ENCODE measurements around the gene HOXC10.

Gene HOXC10

DNA sequence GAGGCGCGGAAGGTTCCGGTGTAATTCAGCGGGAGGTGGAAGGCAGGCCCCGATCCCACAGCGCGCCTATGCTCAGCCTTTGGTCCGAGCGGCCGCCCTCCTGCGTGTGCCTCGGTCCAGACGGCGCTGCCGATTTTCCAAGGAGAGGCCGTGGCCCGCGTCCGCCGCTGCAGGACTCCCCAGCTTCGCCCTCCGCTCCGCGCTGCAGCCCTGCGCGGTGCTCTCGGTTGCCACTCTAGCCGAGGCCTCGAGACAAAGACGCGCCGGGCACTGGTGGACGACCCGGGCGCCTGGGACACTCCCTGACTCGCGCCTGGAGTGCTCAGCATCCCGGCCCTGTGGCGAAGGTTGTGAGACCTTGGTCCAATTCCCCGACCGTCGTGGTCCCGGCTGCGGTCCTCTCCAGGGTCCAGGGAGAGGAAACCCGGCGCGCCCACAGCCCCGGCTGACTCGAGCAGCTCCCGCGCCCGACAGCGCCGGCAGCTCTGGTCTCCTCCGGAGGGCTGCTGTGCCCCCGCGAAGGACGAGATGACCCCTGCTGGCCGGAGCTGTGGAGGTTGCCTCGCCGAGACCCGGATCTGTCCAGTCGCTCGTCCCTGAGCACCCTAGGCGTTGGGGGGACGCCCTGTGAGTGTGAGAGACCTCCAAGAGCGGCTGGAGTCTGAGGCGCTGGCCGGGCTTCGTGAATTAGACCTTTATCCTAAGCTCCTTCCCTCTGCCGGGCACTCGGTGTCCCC, 23.8 kb upstream of the HOXC10 start:
- H3K27me3 ChIP-seq (ENCODE audit: insufficient read depth, low read length): peaks cover 100% of the 10 kb centered on the region
- no peak overlapping the region for H3K4me3 ChIP-seq (ENCODE audit: low read length)
- H3K4me1 ChIP-seq (ENCODE audit: insufficient read depth, low read length): no peaks in the 10 kb centered on the region
- H3K27ac ChIP-seq (ENCODE audit: low read length): no peak overlapping the region
- H3K36me3 ChIP-seq (ENCODE audit: insufficient read depth, low read depth, low read length): no peaks in the 10 kb centered on the region
- peaks cover 8% of the 10 kb centered on the region; the same call in 1 of the 2 replicates for H3K9me3 ChIP-seq (ENCODE audit: insufficient read depth, low read depth, low read length)
- H3K9ac ChIP-seq (ENCODE audit: low read depth, low read length): no peak overlapping the region

GRCh38 chr12:53963005-53963404, 21.9 kb upstream of the HOXC10 start:
- Histone ChIP-seq H3K27ac (ENCODE audit: low read length) (no peak overlapping the region), H3K27me3 (ENCODE audit: insufficient read depth, low read length) (peaks cover 100% of the 10 kb centered on the region), H3K9me3 (ENCODE audit: insufficient read depth, low read depth, low read length) (peaks cover 6% of the 10 kb centered on the region; the same call in 1 of the 2 replicates), H3K4me1 (ENCODE audit: insufficient read depth, low read length) (no peaks in the 10 kb centered on the region), H3K36me3 (ENCODE audit: insufficient read depth, low read depth, low read length) (no peaks in the 10 kb centered on the region), H3K4me3 (ENCODE audit: low read length) (no peak overlapping the region), H3K9ac (ENCODE audit: low read depth, low read length) (no peak overlapping the region)

DNA sequence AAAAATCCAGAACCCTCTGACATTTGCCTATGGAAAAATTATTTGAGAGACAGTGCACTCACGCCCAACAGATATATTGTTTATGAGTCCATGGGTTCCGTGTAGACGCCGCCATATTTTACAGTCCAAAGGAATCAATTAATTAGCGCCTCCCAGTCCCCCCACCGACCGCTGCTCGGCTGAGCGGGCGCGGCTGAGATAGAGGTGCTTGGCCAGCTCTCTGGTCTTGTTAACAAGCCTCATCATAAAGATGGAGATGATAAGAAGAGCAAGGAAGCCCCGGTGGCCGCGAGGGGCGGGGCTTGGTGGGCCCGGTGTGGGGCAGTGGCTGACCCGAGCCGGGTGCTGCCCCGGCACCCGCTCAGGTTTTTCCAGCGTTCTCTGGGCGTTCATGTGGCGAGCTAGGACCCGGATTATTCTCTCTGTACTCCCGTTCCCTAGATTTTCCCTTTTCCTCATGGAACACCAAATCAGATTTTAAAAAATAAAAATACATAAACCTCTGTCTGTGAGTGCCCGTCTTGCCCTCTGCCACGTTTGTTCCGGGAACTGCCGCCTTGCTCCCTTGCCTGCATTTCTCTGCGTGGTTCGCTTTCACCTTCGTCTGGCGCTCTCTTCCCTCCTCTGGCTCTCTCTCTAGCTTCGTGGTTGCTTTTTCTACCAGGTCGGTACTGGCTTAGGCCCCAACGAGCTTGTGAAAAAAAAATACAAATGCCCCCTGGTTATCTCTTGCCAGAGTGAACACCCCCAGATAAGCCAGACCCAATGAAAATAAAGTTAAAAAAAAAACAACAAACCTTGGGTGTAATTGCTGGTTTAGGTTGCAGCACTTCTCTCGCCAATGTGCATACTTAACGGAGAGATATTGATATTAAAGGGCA, 21.3 kb upstream of the HOXC10 start:
- H3K27ac ChIP-seq (ENCODE audit: low read length): no peak overlapping the region
- H3K36me3 ChIP-seq (ENCODE audit: insufficient read depth, low read depth, low read length): no peaks in the 10 kb centered on the region
- H3K9me3 ChIP-seq (ENCODE audit: insufficient read depth, low read depth, low read length): peaks cover 6% of the 10 kb centered on the region; the same call in 1 of the 2 replicates
- H3K27me3 ChIP-seq (ENCODE audit: insufficient read depth, low read length): peaks cover 100% of the 10 kb centered on the region
- no peak overlapping the region for H3K4me3 ChIP-seq (ENCODE audit: low read length)
- H3K4me1 ChIP-seq (ENCODE audit: insufficient read depth, low read length): no peaks in the 10 kb centered on the region
- no peak overlapping the region for H3K9ac ChIP-seq (ENCODE audit: low read depth, low read length)

GRCh38 chr12:53964315-53964713, 20.6 kb upstream of the HOXC10 start:
- H3K27me3 ChIP-seq (ENCODE audit: insufficient read depth, low read length): peaks cover 100% of the 10 kb centered on the region

GRCh38 chr12:53965281-53966084, 19.5 kb upstream of the HOXC10 start:
- H3K27me3 ChIP-seq (ENCODE audit: insufficient read depth, low read length): peaks cover 100% of the 10 kb centered on the region
- peaks cover 6% of the 10 kb centered on the region; the same call in 1 of the 2 replicates for H3K9me3 ChIP-seq (ENCODE audit: insufficient read depth, low read depth, low read length)
- peak overlapping the region; percentile 22; the same call in 1 of the 2 replicates for H3K4me3 ChIP-seq (ENCODE audit: low read length)
- no peaks in the 10 kb centered on the region for H3K4me1 ChIP-seq (ENCODE audit: insufficient read depth, low read length)
- H3K36me3 ChIP-seq (ENCODE audit: insufficient read depth, low read depth, low read length): no peaks in the 10 kb centered on the region
- H3K27ac ChIP-seq (ENCODE audit: low read length): no peak overlapping the region
- H3K9ac ChIP-seq (ENCODE audit: low read depth, low read length): no peak overlapping the region

More at GRCh38 chr12:53964315-53964713, 20.6 kb upstream of the HOXC10 start:
- Histone ChIP-seq H3K4me3 (ENCODE audit: low read length) (no peak overlapping the region), H3K4me1 (ENCODE audit: insufficient read depth, low read length) (no peaks in the 10 kb centered on the region), H3K36me3 (ENCODE audit: insufficient read depth, low read depth, low read length) (no peaks in the 10 kb centered on the region), H3K9me3 (ENCODE audit: insufficient read depth, low read depth, low read length) (peaks cover 6% of the 10 kb centered on the region; the same call in 1 of the 2 replicates), H3K9ac (ENCODE audit: low read depth, low read length) (no peak overlapping the region), H3K27ac (ENCODE audit: low read length) (no peak overlapping the region)

GRCh38 chr12:53966085-53966384, 18.9 kb upstream of the HOXC10 start:
- H3K9me3 ChIP-seq (ENCODE audit: insufficient read depth, low read depth, low read length): peaks cover 6% of the 10 kb centered on the region; the same call in 1 of the 2 replicates
- no peaks in the 10 kb centered on the region for H3K4me1 ChIP-seq (ENCODE audit: insufficient read depth, low read length)
- peaks cover 100% of the 10 kb centered on the region for H3K27me3 ChIP-seq (ENCODE audit: insufficient read depth, low read length)
- H3K27ac ChIP-seq (ENCODE audit: low read length): no peak overlapping the region
- H3K9ac ChIP-seq (ENCODE audit: low read depth, low read length): no peak overlapping the region
- H3K36me3 ChIP-seq (ENCODE audit: insufficient read depth, low read depth, low read length): no peaks in the 10 kb centered on the region
- H3K4me3 ChIP-seq (ENCODE audit: low read length): peak overlapping the region; percentile 22; the same call in 1 of the 2 replicates

GRCh38 chr12:53966385-53967133, 18.4 kb upstream of the HOXC10 start:
- Histone ChIP-seq H3K36me3 (ENCODE audit: insufficient read depth, low read depth, low read length) (no peaks in the 10 kb centered on the region), H3K4me1 (ENCODE audit: insufficient read depth, low read length) (no peaks in the 10 kb centered on the region), H3K4me3 (ENCODE audit: low read length) (no peak overlapping the region; the same call in 1 of the 2 replicates), H3K27me3 (ENCODE audit: insufficient read depth, low read length) (peaks cover 100% of the 10 kb centered on the region), H3K9me3 (ENCODE audit: insufficient read depth, low read depth, low read length) (peaks cover 6% of the 10 kb centered on the region; the same call in 1 of the 2 replicates), H3K9ac (ENCODE audit: low read depth, low read length) (no peak overlapping the region), H3K27ac (ENCODE audit: low read length) (no peak overlapping the region)

- H3K27me3 ChIP-seq (ENCODE audit: insufficient read depth, low read length): peaks cover 100% of the 10 kb centered on the region
Measured at GRCh38 chr12:53967421-53967925, 17.5 kb upstream of the HOXC10 start.

DNA sequence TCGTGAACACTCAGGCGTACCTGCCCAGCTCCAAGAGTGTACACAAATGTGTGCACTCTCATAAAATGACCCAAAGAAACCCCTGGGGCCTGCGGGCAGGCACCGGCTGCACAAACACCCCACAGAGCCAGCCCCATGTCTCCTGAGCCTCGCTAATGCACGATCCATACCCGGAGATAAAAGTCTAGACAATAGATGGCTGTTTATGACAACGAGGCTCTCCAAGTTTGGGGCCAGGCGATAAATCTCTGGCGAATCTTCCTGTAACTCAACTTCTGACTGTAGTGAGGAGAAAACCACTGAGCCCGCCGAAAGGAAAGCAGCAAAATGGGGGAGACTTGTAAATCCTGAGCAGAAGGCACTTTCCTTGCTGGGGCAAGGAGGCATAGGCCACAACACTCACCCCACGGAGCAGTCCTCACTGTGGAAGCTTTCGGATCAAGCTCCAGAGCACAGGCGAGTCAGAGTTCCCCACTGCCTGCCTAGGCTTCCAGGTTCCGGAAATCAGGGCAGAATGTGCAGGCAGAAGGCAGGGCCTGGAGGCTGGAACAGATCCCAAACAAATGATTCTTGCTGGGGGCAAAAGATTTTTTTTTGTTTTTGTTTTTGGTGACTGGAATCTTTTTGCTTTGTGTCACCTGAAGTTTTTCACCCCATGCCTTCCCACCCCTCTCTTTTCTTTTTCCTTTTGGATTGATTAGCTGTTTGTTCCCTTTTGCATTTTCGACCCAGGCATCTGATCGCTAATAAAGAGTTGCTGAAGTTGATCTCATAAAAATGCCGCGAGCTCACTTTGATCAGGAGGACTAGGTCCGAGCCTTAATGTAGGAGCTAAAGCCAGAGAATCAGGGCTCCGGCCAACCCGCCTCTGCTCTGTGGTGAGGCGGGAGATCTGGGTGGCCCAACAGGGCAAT, 16.5 kb upstream of the HOXC10 start:
- Histone ChIP-seq H3K9me3 (ENCODE audit: insufficient read depth, low read depth, low read length) (peaks cover 9% of the 10 kb centered on the region; the same call in 1 of the 2 replicates), H3K4me3 (ENCODE audit: low read length) (no peak overlapping the region), H3K36me3 (ENCODE audit: insufficient read depth, low read depth, low read length) (no peaks in the 10 kb centered on the region), H3K4me1 (ENCODE audit: insufficient read depth, low read length) (no peaks in the 10 kb centered on the region), H3K27ac (ENCODE audit: low read length) (no peak overlapping the region), H3K27me3 (ENCODE audit: insufficient read depth, low read length) (peaks cover 100% of the 10 kb centered on the region), H3K9ac (ENCODE audit: low read depth, low read length) (no peak overlapping the region)

More at GRCh38 chr12:53967421-53967925, 17.5 kb upstream of the HOXC10 start:
- no peaks in the 10 kb centered on the region for H3K36me3 ChIP-seq (ENCODE audit: insufficient read depth, low read depth, low read length)
- H3K4me1 ChIP-seq (ENCODE audit: insufficient read depth, low read length): no peaks in the 10 kb centered on the region
- H3K9me3 ChIP-seq (ENCODE audit: insufficient read depth, low read depth, low read length): peaks cover 8% of the 10 kb centered on the region; the same call in 1 of the 2 replicates
- no peak overlapping the region for H3K4me3 ChIP-seq (ENCODE audit: low read length)
- H3K27ac ChIP-seq (ENCODE audit: low read length): no peak overlapping the region
- H3K9ac ChIP-seq (ENCODE audit: low read depth, low read length): no peak overlapping the region

All from iPS-20b (cell line).